Fibroblast of peridontal ligament (primary cell): ENCODE measurements around the gene CDC14B.
"Not testable (repeated sequence)": the region's sequence is repeated elsewhere in the genome, so short reads cannot be mapped to it uniquely, and the experiment has no call there.

Experiments used
- DNase-seq: peaks from one replicate; pipeline ENCODE4 v3.0.0-alpha.2; 2010; ENCODE audit errors: extremely low read depth

The CDC14B gene

DNA sequence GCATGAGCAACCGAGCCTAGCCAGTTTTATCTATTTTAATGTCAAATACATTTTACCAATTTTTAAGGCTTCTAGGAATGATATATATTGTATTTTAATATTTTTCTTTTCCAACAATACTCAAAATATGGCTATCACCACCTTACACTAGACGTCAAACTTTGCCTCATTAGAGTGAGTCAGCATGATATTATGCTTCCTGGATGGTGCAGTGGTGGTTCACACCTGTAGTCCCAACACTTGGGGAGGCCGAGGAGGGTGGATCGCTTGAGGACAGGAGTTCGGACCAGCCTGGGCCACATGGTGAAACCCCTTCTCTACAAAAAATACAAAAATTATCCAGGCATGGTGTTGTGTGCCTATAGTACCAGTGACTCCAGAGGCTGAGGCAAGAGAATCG lies 7.3 kb upstream of the CDC14B start:
- no peak for DNase-seq

DNA sequence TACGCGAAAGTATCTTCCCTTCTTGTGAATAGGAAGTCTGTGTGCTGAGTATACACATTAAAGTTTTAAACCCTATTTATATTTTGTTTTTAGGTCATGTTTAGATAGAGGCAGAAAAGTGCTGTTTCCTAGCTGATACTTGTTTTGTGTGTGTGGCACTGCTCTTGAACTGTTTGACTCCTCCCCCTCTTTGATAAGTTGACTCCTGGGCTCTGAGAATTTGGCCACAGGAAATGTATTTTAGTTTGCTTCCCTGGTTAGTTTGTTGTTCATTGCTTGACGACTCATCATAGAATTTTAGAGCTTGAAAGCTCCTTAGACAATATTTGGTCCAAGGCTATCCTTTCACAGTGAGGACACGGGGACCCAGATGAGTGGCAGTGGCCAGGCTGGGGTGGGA lies 2.0 kb upstream of the CDC14B start:
- DNase-seq = no peak

DNA sequence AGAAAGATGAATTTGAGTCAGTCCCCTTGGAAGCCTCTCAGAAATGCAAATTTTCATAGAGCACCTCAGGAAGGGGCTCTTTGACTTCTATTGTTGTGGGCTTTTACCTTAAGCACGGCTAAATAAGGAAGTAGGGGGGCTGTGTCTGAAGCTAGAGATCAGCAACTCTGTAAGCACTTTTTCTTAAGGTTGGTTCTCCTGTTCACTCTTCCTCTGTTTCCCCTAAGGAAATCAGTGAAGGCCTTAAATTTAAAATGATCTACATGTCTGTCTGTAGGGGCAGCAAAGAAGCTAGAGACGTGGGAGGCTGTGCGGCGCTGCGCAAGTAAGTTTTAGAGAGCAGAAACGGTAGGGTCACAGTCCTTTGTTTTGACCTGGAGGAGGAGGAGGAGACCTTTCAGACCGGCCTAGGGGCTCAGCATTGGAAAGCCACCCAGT lies 1.2 kb upstream of the CDC14B start:
- no peak for DNase-seq

DNA sequence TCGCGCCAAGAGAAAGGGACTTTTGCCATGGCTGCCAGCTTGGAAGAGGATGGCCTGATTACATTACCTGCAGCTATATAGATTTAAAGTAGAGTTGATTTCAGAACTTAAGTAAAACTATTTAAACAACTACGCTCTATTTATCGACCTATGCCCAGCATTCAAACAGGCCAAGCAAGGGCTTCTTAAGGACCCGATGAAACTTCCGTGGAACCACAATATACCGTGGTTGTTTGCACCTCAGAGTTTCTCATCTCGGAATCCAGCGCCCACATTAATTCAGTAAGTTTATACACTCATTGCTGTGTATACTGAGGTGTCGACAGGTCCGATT lies 505 bp upstream of the CDC14B start:
- no peak for DNase-seq

DNA sequence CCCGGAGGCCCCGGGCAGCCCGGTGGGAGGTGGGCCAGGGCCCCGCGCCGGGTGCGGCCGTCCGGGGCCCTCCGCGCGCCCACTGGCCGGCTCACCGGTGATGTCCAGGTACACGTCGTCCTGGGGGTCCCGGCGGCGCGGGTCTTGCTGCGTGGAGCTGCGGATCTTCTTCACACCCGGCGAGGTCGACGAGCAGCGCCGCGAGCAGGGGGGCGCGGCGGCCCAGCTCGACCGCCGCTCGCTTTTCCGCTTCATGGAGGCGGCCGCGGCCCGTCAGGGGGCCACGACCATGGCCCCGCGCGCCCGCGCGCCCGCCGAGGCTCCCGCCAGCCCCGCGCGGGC lies 548 bp downstream of the CDC14B start:
- DNase-seq = no peak

DNA sequence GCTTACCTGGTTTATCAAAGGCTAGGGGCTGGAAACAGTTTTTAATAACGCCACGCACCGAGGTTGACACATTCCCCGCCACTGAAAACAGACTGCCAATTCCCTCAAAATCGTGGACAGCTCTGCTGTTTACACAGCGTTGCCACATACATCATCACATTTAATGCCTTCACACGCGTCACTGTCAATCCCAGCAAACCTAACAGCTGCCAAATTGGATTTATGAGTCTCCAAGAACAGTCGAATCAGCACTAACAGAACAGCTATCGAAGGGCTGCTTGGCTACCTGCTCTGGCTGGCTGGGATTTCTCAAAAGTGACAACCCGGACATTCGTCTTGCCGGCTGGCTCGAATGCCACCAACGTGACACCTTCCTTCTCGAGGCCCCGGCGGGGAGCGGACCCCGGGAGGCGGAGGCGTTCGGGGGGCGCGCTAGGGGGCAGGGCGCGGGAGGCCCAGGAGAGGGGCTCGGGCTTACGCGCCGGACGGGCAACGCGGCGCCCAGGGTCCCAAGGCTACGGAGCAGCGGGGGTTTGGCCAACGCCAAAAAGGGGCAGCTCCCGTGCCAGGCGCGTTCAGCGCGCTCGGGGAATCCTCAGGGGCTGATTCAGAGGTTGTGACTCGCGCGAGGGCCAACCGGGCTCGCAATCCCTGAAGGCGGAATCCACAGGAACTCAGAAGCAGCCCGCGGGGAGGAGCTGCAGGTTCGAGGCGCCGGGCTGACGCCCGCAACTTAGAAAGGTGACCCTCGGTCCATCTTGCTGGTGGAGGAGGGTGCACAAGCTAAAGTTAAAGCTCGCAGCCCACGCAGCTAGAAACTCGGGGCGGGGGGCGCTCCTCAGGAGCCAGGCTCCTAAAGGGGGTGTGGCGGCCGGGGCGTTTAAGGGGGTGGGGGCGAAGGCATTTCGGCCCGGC lies 1.2 kb downstream of the CDC14B start:
- peak; percentile 76 for DNase-seq

DNA sequence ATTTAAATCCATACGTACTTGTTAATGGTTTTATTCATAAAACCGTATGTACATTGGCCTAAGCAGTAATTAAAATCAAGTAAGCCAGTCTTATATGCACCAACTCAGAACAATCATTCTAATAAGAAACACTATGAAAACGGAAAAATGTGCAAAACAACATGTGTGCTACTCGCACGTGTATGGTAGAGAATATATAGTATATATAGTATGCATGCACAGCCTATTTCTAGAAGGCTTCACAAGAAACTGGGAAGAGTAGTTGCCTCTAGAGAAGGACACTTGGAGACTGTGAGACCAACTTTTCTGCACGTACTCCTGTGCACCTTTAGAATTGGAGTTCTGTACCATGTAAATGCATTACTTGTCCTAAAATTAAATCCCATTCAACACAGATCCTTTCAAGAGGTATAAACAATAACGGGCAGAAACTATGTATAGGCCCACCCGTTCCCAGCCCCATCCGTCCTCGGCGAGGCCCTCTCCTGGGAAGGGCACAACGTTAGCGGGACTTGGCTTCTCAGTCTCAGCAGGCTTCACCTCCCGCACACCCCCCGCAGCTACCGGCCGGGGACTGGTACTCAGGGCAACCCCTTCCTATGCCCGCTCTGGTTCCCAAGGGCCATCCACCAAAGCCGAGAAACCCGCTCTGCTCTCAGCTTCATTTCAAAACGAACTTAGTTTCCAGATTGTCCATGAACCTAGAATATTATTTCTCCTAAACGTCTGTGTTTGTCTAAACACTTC lies 2.0 kb downstream of the CDC14B start:
- DNase-seq = no peak

DNA sequence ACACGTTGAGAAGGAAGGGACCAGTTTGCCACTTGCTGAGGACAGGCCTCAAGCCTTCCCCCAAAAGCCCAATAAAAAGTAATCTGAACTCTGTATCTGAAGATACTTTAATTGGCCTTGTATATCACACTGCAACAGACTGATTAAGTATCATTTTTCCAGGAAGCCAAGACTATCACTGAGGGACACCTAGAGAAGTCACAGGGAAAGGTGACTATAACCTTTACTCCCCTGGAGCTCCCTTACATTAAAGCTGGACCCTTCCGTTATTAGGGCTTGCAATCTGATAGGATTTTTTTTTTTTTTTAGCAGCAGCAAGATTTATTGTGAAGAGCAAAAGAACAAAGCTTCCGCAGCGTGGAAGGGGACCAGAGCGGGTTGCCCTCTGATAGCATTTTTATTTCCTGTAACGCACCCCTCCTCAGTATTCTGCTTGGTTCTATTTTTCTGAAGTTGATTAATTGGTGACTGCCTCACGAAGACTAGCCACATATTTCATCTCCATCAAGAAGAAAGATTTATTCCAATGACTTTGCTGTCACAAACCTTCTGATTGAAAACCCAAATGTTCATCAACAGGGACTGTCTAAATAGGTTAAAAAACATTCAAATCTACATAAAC lies 2.7 kb downstream of the CDC14B start:
- no peak for DNase-seq

DNA sequence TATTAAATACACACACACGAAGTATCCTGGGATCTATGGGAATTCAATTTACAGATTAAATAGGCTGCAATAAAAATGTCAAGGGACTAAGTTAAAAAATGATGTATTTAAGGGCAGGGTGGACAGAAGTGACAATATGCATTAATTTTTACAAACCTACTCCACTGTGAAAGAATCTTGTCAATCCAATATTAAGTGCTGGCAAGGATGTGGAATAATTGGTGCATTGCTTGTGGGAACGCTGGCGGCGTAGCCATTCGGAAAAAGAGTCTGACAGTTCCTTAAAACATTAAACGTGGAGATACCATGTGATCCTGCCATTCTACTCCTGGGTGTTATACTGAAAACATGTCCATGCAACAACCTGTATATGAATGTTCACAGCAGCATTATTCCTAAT lies 4.2 kb downstream of the CDC14B start:
- DNase-seq = no peak

DNA sequence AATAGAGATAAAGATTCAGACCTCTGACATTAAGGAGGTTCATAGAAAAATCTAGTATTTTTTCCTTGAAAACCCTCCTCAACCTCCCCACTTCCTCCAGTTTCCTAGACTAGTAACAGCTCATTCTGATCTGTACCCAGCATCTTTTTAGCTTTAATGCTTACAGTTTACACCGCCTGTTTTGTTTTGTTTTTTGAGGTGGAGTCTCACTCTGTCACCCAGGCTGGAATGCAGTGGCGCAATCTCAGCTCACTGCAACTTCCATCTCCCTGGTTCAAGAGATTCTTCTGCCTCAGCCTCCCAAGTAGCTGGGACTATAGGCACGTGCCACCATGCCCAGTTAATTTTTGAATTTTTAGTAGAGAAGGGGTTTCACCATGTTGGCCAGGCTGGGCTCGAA lies 5.0 kb downstream of the CDC14B start:
- DNase-seq = not testable (repeated sequence)

DNA sequence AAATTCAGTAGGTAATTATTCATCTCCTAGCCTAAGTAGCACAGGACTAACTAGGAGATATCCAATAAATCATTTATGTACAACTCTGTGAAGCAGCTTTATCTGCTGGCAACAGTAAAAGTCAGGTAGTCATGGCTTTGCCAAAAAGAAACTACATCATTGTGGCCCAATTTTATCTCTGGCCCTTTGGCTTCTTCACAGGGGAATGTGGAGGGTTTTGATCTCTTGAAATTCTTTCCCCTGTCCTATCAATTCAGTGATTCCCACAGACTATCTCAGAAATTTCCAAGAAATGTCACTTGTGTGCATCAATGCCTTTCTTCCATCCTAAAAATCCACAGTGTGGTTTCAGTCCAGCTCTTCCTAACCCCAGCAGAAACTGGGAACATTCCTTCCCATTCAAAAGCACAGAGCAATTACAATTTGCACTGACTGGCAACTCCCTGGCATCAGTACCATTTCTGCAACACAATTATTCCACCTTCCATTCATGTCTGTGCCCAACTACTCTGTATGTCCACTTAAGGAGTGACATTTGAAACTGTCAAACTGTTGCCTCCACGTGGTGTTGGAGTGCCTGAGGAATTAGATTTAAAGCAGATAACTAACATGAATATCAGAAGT lies 6.6 kb downstream of the CDC14B start:
- DNase-seq = no peak

DNA sequence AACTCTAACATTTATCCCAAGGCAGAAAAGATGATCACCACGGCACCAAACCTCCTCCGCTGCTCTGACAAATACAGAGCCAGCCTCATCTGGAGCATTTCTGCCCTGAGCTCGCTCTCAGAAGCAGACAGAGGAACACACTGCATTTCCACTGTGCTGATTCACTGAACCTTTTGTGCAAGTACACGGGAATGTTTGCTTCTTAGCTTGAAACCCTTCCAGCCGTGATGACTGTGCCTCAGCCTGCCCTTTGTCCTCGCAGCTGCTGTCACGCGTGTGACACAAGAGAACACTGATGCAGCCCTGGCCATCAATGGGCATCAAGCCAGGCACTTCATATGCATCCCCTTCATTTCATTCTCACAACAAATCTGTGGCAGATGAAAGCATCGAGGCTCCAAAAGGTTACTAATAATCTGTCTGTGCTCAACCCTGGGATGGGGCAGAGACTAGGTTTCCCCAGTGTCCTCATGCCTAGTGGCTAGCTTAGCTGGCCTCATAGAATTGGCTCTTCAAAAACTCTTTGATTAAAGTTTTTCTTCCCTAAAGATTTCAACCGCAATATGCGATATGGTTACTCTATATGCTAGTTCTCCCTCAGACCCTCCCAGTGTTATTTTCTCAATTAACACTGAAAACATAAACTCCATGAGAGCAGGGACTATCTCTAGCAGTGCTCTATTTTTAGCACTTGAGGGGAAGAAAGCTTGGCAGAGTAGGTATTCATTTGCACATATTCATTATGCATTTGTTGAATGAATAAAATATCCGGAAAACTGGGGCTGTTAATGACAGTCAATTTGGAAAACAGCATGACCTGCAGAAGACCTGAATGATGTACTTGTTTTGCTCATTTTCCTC lies 7.3 kb downstream of the CDC14B start:
- peak; percentile 89 for DNase-seq

DNA sequence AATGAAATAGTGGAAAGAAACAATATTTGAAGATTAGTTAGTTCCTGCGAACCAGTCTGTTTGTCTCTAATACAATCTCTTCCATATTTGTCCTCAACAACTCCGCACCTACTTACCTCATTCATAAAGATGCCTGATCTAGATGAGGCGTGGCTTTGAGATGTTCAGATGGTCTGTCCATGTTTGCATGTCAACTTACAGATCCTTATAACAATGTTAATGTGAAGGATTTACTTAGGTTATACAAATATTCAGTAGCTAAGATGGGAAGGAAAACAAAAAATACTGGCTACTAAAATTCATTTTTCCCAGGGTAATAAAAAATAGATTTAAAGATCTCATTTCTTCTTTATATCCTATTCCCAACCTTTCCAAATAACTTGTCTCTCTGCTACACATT lies 8.3 kb downstream of the CDC14B start:
- no peak for DNase-seq

DNA sequence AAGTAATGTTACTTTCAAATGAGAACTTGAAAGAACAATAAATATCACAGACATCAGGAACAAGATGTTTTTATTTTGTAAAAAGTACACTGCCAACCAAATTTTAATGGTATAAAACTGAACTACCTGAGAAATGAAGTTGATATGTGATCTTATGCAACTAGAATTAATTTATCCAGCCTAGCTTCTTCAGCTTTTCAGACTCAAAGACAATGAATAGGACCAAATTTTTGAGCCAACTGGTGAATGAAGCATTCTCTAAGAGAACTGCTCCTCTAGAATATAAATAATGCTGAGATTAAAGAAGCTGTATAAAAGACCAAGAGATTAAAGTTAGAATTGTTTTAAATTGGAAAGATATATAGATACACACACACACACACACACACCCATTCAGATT lies 9.9 kb downstream of the CDC14B start:
- no peak for DNase-seq

DNA sequence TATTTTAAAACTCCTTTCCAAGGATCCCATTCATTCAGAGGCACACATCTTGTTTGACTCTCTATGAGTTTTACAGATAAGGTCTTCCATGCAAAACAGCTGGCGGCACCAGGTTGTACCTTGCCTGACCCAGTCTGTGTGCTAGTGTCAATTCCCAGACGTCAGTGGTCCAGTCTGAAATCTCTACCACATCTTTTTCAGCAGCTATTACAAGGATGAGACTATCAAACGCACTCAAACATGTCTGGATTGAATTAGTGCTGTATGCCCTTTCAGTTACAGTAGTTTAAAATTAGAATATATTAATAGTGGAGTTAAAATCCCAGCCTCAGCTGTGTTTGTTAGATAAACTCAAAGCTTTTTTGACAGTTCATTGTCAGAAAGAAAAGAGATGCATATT lies 11.7 kb downstream of the CDC14B start:
- DNase-seq = no peak

DNA sequence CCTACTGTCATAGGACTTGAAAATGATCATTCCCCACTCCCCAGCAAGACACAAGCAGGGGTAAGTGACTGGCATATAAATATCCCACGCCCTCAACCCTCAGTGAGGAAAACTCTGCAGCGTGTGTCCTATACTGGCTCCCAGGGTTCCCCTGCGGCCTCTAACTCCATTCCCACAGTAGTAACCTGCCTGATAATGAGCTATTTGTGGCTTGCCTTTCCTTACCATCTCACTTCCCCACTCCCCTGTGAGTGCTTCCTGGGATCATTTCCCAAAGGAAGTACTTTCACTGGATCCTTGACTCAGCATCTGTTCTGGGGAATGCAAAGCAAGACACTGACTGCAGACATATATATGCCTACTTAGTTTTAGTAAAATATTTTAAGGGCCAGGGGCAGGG lies 14.3 kb downstream of the CDC14B start:
- DNase-seq = no peak

DNA sequence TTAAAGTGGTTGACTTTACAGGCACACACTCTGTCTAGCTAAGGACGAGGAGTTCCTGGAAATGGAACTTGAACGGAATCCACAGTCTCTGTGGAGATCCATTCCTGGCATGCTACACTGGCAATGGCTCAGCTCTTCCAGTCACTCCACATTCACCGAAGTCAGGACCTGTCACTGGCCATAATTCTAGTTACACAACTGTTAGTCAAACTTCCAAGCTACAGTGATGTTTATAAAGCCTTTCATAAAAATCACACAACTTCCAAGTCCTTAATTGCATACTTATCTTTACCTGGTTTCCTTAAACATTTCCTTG lies 15.7 kb downstream of the CDC14B start:
- DNase-seq = no peak

DNA sequence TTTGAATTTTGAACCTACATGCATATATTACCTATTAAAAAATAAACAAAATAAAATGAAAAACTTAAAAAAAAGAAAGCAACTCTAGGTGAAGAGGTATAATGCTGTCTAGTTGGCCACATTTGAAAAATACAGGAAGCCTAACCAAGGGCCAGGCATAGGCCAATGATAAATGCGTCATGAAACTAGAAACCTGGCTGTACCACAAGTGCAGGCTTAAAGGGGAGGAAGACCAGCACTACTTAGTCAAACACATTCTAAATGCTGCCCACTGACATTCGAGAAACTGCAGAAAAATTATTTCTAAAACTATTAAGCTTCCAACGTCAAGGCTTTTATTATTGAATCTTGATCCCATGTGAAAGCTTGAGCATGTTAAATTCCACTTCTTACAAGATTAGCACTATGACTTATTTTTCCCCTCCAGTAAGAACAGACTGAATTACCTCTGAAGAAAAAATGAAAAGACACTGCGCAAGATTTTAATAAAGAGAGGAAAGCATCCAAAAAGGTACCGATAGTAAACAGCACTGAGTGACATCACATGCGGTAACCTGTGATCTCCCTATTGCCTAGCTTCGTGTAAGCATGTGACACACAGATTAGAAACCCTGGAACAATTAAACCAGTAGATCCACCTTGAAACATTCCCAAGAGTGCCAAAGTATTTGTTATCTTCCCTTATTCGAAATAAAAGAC lies 16.2 kb downstream of the CDC14B start:
- DNase-seq = no peak

DNA sequence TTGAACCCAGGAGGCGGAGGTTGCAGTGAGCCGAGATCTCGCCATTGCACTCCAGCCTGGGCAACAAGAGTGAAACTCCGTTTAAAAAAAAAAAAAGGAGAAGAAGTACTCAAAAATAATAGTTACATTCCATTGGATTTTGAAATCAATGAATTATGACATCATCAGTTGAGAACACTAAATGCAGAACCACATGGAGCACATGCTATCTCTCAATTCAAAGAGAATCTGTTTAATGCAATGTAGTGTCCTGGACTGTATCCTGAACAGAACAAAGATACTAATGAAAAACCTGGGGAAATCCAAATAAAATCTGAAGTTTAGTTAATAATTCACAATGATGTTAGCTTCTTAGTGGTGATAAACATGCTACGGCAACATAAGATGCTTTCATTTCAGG lies 20.3 kb downstream of the CDC14B start:
- DNase-seq = peak; percentile 82

DNA sequence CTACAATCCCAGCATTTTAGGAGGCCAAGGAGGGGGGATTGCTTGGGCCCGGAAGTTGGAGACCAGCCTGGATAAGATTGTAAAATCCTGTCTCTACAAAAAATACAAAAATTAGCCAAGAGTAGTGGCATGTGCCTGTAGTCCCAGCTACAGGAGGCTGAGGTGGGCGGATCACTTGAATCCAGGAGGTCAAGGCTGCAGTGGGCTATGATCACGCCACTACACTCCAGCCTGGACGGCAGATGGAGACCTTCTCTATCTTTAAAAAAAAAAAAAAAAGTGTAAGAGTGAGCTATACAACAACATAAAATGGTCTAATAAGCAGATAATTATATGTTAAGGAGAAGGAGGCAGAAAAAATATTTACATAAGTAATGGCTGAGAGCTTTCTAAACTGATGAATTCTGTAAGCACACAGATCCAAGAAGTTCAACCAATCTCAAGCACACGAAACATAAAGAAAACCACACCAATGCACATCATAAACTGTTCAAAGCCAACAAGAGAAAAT lies 23.0 kb downstream of the CDC14B start:
- DNase-seq = no peak
